Small intestine (tissue), 7 donors: ENCODE data around the gene CEP44. TPM values are rescaled to one million over a fixed set of nuclear protein-coding genes. Genes with fewer than 3 reads are reported as not detected.
"Not testable (repeated sequence)": the region's sequence is repeated elsewhere in the genome, so short reads cannot be mapped to it uniquely, and the experiment has no call there.

Experiments used
- DNase-seq, 2 donors: peaks; one replicate each; pipeline versions ENCODE4 v3.0.0 to v3.0.0-alpha.2; 2013
- FAIRE-seq: peaks from 2 replicates; lab custom pipeline; 2012; peaks lifted over from hg19 to GRCh38; lab: Jason Lieb, UNC
- H3K27ac ChIP-seq, 3 donors: one replicate each; pipeline ENCODE4 v1.5.1; 2013; ENCODE audit warnings: low read length in 2 of 3, mild to moderate bottlenecking in 2 of 3, control low read depth in 1 of 3, inconsistent platforms in 1 of 3, low read depth in 1 of 3, moderate library complexity in 1 of 3
- H3K27me3 ChIP-seq, 3 donors: one replicate each; pipeline ENCODE4 v1.6.1; 2013; ENCODE audit warnings: low read length in 3 of 3, inconsistent platforms in 1 of 3; ENCODE audit not compliant: control insufficient read depth in 3 of 3, insufficient read depth in 3 of 3
- H3K36me3 ChIP-seq, 3 donors: one replicate each; pipeline ENCODE4 v1.6.1; 2013; ENCODE audit warnings: low read length in 3 of 3, inconsistent platforms in 1 of 3, low read depth in 1 of 3, mild to moderate bottlenecking in 1 of 3, moderate library complexity in 1 of 3; ENCODE audit not compliant: control insufficient read depth in 3 of 3, insufficient read depth in 2 of 3
- H3K4me1 ChIP-seq, 3 donors: one replicate each; pipeline ENCODE4 v1.6.1; 2013; ENCODE audit warnings: low read length in 2 of 3, inconsistent platforms in 1 of 3, low read depth in 1 of 3, mild to moderate bottlenecking in 1 of 3, moderate library complexity in 1 of 3; ENCODE audit not compliant: control insufficient read depth in 3 of 3, insufficient read depth in 2 of 3
- H3K4me3 ChIP-seq, 3 donors: one replicate each; pipeline ENCODE4 v1.5.1; 2013; ENCODE audit warnings: low read length in 3 of 3, control low read depth in 1 of 3, inconsistent platforms in 1 of 3, low read depth in 1 of 3, mild to moderate bottlenecking in 1 of 3, moderate library complexity in 1 of 3
- H3K9me3 ChIP-seq, 2 donors: one replicate each; pipeline ENCODE4 v1.6.1; 2013; ENCODE audit warnings: low read depth in 1 of 2, low read length in 1 of 2; ENCODE audit not compliant: control insufficient read depth in 2 of 2, insufficient read depth in 1 of 2
- WGBS, 3 donors: extraction: QIAGEN DNeasy Blood & Tissue Kit; methylation state at CpG; one replicate each; pipeline ENCODE4 v1.1.7; 2013; 5-methylcytosine and 5-hydroxymethylcytosine counted together
- polyA plus RNA-seq, 4 donors: library from polyadenylated mRNA; stranded (reverse) in 3 of 4; unstranded in 1 of 4; fragments of 200-250 nt in 3 of 4; fragments of 120-200 nt in 1 of 4; gene quantifications; one replicate each; pipeline versions ENCODE4 v1.2.1 to v1.2.3, GENCODE V29; 2013
- donor health status: healthy with polysubstance abuse.
- donor health status: control.
- donor health status: control.
- donor health status: Bipolar disorder and iron deficiency.
- donor health status: healthy.

The CEP44 gene
- polyA plus RNA-seq, 4 donors: 4.1 to 21.2 (median 5.5) TPM

DNA sequence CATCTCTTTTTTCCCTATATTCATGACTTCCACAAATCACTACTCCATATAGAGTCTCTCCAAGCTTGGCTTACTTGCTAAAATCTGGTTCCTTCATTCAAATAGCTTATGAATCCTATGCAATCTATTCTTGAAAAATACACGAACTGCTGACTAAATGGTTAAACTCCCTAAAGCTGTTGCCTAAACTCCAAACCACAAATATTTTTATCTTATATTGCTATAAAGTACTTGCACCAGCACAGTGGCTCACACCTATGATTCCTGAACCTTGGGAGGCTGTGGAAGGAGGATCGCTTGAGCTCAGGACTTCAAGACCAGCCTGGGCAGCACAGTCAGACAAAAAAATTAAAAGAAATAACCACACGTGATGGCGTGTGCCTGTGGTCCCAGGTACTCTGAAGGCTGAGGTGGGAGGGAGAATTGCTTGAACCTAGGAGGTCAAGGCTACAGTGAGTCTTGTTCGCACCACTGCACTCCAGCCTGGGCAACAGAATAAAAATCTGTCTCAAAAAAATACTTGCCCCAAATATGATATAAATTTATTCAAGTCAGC, 2.5 kb upstream of the CEP44 start:
- H3K4me3 ChIP-seq: no peak overlapping the region
- H3K9me3 ChIP-seq: no peaks in the 10 kb centered on the region
- DNase-seq: no peak
- no peak for FAIRE-seq
- H3K4me1 ChIP-seq: peaks cover 0 to 9% (median 5%) of the 10 kb centered on the region in 3 donors
- no peak overlapping the region for H3K27ac ChIP-seq
- H3K36me3 ChIP-seq: no peaks in the 10 kb centered on the region
- H3K27me3 ChIP-seq: no peaks in the 10 kb centered on the region
- WGBS, 3 donors: 82 to 85% (median 84%) methylated on average over 5 of the region's 5 CpGs

DNA sequence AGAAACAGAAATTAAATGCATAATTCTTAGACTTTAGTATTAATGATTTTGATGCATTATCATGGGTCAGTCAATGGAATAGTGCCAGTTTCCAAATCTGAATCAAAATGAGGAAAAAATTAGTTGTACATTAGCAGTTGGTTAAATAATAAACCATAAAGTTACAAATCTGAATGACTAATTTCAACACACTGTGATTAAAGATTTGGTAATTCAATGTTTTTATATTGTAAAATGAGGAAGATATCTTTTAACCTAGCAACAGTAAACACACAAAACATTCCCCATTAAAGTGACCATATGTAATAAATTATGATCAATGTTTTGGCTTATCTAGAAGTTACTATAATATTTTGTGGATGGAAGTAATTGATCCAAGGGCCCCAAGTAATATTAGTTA, 1.8 kb upstream of the CEP44 start:
- DNase-seq (no peak), FAIRE-seq (peak; percentile 61)
- Histone ChIP-seq H3K27ac (no peak overlapping the region), H3K36me3 (peaks cover 0 to under 1% (median 0%) of the 10 kb centered on the region in 3 donors), H3K27me3 (no peaks in the 10 kb centered on the region), H3K4me1 (peaks cover 0 to 9% (median 5%) of the 10 kb centered on the region in 3 donors), H3K4me3 (no peak overlapping the region), H3K9me3 (no peaks in the 10 kb centered on the region)

DNA sequence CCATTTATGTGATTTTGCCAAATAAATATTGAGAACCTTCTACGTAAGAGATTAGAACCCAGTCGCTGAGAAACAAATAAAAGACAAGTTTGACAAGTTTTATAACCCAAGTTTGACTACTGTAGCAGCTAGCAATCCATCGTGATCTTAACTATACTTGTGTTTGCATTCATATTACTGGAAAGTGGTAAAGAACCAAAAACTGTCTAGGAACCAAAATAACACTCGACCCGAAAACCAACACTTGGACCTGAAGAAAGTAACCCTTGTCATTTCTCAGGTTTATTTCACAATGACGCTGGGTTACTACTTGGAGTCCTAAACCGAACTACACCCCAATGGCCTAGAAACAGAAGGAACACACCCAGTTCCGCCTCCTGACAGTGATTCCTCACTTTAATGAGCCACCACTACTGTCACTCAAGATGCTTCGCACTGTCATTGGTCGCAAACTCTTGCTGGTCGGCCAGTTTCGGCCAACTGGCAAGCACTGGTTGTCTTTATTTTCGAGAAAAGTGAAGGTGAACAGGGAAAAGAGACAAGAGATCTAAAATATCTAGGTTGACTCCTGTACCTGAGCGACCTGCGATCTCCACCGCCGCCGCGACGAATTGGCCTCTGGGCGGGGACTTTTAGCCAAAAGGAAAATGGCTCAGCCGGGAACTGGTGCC, 740 bp upstream of the CEP44 start:
- H3K9me3 ChIP-seq: no peaks in the 10 kb centered on the region
- H3K27ac ChIP-seq: peak overlapping the region; percentile 94 to 98 (median 98)
- peaks cover 0 to 2% (median 0%) of the 10 kb centered on the region in 3 donors for H3K36me3 ChIP-seq
- no peak for FAIRE-seq
- 0 to 1% (median 1%) methylated on average over 22 of the region's 22 CpGs for WGBS, 3 donors
- peak; percentile 94 to 96 for DNase-seq
- peaks cover 0 to 9% (median 5%) of the 10 kb centered on the region in 3 donors for H3K4me1 ChIP-seq
- no peaks in the 10 kb centered on the region for H3K27me3 ChIP-seq
- H3K4me3 ChIP-seq: peak overlapping the region; percentile 64 to 91 (median 75)

DNA sequence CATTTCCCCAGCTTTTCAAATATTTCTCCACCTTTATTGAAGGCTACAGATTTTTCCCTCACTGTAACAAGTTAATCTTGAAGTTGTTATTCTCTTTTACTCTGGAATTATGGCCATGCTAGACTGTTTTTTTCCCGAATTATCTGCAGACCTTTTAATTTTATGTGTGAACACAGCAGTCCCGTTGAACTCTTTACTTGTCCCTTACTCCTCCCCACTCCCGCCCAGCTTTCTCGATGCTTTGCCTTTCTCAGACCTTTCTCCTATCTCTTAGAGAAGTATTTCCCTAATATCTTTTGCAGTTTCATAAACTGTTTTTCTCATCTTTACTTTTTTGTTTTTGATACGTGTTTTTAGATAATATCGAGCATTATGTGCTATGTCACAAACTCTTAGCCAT, 776 bp downstream of the CEP44 start:
- no peak for FAIRE-seq
- peaks cover 0 to 2% (median 0%) of the 10 kb centered on the region in 3 donors for H3K36me3 ChIP-seq
- DNase-seq: peak in 1 of 2 donors; percentile 27
- H3K4me1 ChIP-seq: peaks cover 0 to 9% (median 5%) of the 10 kb centered on the region in 3 donors
- H3K27ac ChIP-seq: peak overlapping the region; percentile 94 to 98 (median 98)
- WGBS, 3 donors: 2 to 10% (median 7%) methylated on average over 6 of the region's 6 CpGs
- no peaks in the 10 kb centered on the region for H3K9me3 ChIP-seq
- H3K4me3 ChIP-seq: peak overlapping the region; percentile 64 to 91 (median 75)
- no peaks in the 10 kb centered on the region for H3K27me3 ChIP-seq

DNA sequence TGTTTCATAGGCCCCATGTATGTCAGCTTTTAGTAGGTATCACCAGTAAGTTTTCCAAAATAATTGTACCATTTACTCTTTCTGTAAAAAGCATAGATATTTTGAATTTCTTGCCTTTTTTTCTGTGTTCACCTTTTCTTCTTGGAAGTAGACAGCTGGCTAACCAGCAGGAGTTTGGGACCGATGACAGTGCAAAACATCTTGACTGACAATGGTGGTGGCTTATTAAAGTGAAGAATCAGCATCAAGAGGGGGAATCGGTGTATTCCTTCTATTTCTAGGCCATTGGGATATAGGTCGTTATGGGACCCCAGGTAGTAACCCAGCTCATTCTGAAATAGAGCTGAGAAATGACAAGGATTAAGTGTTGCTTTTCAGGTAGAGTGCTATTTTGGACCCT, 3.2 kb downstream of the CEP44 start:
- Histone ChIP-seq H3K9me3 (peaks cover 0 to 3% of the 10 kb centered on the region in 2 donors), H3K27me3 (no peaks in the 10 kb centered on the region), H3K4me1 (peaks cover 0 to 9% (median 5%) of the 10 kb centered on the region in 3 donors), H3K36me3 (peaks cover 0 to 2% (median 0%) of the 10 kb centered on the region in 3 donors), H3K27ac (no peak overlapping the region), H3K4me3 (no peak overlapping the region)
- WGBS, 3 donors: 93 to 97% (median 95%) methylated on average over 3 of the region's 3 CpGs
- DNase-seq: no peak
- FAIRE-seq: no peak

DNA sequence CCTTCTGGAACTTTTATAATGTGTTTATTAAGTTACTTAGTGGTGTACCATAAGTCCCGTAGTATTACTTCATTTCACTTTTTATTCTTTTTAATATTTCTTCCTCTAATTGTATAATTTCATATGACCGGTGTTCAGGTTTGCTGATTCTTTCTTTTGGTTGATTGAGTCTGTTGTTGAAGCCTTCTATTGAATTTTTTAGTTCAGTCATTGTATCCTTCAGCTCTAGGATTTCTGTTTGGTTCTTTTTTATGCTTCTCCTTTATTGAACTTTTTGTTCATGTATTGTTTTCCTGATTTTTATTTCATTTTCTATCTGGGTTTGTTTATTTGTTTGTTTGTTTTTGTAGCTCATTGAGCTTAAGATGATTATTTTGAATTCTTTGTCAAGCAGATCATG, 8.8 kb downstream of the CEP44 start:
- H3K36me3 ChIP-seq: peaks cover 0 to 4% (median 4%) of the 10 kb centered on the region in 3 donors
- H3K27ac ChIP-seq: no peak overlapping the region
- no peaks in the 10 kb centered on the region for H3K27me3 ChIP-seq
- FAIRE-seq (no peak), DNase-seq (peak in 1 of 2 donors; percentile 4)
- H3K4me1 ChIP-seq: no peaks in the 10 kb centered on the region
- no peak overlapping the region for H3K4me3 ChIP-seq
- H3K9me3 ChIP-seq: peaks cover 0 to 17% of the 10 kb centered on the region in 2 donors
- WGBS, 3 donors: 98 to 100% (median 99%) methylated on average over 2 of the region's 2 CpGs

DNA sequence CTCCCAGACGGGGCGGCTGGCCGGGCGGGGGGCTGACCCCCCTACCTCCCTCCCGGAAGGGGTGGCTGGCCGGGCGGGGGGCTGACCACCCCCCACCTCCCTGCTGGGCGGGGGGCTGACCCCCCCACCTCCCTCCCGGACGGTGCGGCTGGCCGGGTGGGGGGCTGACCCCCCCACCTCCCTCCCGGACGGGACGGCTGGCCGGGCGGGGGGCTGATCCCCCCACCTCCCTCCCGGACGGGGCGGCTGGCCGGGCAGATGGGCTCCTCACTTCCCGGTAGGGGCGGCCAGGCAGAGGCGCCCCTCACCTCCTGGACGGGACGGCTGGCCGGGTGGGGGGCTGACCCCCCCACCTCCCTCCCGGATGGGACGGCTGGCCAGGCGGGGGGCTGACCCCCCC, 10.9 kb downstream of the CEP44 start:
- peaks cover 0 to 17% of the 10 kb centered on the region in 2 donors for H3K9me3 ChIP-seq
- not testable (repeated sequence) for H3K4me3 ChIP-seq, DNase-seq, FAIRE-seq, H3K27ac ChIP-seq, H3K36me3 ChIP-seq, H3K4me1 ChIP-seq, H3K27me3 ChIP-seq
- 96 to 99% (median 97%) methylated on average over 13 to 30 of the region's 30 CpGs for WGBS, 3 donors

DNA sequence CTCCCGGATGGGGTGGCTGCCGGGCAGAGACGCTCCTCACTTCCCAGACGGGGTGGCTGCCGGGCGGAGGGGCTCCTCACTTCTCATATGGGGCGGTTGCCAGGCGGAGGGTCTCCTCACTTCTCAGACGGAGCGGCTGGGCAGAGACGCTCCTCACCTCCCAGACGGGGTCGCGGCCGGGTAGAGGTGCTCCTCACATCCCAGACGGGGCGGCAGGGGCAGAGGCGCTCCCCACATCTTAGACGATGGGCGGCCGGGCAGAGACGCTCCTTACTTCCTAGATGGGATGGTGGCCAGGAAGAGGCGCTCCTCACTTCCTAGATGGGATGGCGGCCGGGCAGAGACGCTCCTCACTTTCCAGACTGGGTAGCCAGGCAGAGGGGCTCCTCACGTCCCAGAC, 11.4 kb downstream of the CEP44 start:
- 97 to 99% (median 97%) methylated on average over 14 to 26 of the region's 27 CpGs for WGBS, 3 donors
- H3K27me3 ChIP-seq, H3K36me3 ChIP-seq, FAIRE-seq, DNase-seq, H3K4me3 ChIP-seq, H3K4me1 ChIP-seq, H3K27ac ChIP-seq: not testable (repeated sequence)
- peaks cover 0 to 17% of the 10 kb centered on the region in 2 donors for H3K9me3 ChIP-seq
